ENCODE results near the gene TAS2R60. TPM values are rescaled to one million over a fixed set of nuclear protein-coding genes. Genes with fewer than 3 reads are reported as not detected.
"Not testable (repeated sequence)": the region's sequence is repeated elsewhere in the genome, so short reads cannot be mapped to it uniquely, and the experiment has no call there.

Gene TAS2R60
- total RNA-seq, 4 donors from 2014 or later: 1.3 TPM; not detected in 3

DNA sequence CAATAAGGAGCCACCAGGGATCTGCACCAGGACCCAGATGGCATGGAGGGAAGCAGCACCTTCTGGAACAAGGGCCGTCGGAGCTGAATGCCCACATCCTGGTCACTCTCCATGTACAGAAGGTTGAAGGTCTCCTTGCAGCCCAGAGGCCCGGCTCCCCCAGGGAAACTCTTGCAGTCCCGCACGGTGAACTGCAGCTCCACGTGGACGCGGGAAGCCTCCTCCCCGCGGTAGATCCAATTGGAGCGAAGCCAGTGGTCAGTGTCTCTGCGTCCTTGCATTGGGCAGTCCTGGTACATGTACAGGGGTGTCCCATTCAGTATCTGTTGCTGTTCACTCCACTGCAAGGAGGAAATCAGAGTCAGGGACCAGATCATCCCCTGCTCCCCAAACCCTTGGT, 42.0 kb upstream of the TAS2R60 start:
- TF ChIP-seq POLR2A (IDR thresholded peaks at IDR 0.05): no peak
- TF ChIP-seq, protein P1, sequence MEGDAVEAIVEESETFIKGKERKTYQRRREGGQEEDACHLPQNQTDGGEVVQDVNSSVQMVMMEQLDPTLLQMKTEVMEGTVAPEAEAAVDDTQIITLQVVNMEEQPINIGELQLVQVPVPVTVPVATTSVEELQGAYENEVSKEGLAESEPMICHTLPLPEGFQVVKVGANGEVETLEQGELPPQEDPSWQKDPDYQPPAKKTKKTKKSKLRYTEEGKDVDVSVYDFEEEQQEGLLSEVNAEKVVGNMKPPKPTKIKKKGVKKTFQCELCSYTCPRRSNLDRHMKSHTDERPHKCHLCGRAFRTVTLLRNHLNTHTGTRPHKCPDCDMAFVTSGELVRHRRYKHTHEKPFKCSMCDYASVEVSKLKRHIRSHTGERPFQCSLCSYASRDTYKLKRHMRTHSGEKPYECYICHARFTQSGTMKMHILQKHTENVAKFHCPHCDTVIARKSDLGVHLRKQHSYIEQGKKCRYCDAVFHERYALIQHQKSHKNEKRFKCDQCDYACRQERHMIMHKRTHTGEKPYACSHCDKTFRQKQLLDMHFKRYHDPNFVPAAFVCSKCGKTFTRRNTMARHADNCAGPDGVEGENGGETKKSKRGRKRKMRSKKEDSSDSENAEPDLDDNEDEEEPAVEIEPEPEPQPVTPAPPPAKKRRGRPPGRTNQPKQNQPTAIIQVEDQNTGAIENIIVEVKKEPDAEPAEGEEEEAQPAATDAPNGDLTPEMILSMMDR (IDR thresholded peaks at IDR 0.05): no peak
- Histone ChIP-seq H3K4me1 (peaks cover 0 to 19% (median 0%) of the 10 kb centered on the region in 4 donors), H3K4me3 (no peak overlapping the region), H3K36me3 (peaks cover 0 to 30% (median 0%) of the 10 kb centered on the region in 3 donors), H3K9me3 (no peaks in the 10 kb centered on the region), H3K27ac (no peak overlapping the region), H3K27me3 (no peaks in the 10 kb centered on the region)
- peak in 2 of 3 donors; percentile 35 to 43 for DNase-seq

- not testable (repeated sequence) for H3K9me3 ChIP-seq, H3K4me3 ChIP-seq, H3K27ac ChIP-seq, H3K27me3 ChIP-seq, DNase-seq
- peaks cover 0 to 19% (median 2%) of the 10 kb centered on the region in 4 donors for H3K4me1 ChIP-seq
- peaks cover 0 to 26% (median 0%) of the 10 kb centered on the region in 3 donors for H3K36me3 ChIP-seq
These were observed 41.0 kb upstream of the TAS2R60 start for GRCh38 chr7:143402233-143402632.

- Histone ChIP-seq H3K4me1 (peaks cover 0 to 37% (median 10%) of the 10 kb centered on the region in 4 donors), H3K27me3 (no peaks in the 10 kb centered on the region), H3K27ac (no peak overlapping the region), H3K9me3 (no peaks in the 10 kb centered on the region), H3K36me3 (no peaks in the 10 kb centered on the region), H3K4me3 (no peak overlapping the region)
- no peak for TF ChIP-seq POLR2A (IDR thresholded peaks at IDR 0.05)
- TF ChIP-seq, protein P1 (IDR thresholded peaks at IDR 0.05): no peak
- DNase-seq: peak in 2 of 3 donors; percentile 10 to 57
These were observed 37.9 kb upstream of the TAS2R60 start for GRCh38 chr7:143405173-143406001.

DNA sequence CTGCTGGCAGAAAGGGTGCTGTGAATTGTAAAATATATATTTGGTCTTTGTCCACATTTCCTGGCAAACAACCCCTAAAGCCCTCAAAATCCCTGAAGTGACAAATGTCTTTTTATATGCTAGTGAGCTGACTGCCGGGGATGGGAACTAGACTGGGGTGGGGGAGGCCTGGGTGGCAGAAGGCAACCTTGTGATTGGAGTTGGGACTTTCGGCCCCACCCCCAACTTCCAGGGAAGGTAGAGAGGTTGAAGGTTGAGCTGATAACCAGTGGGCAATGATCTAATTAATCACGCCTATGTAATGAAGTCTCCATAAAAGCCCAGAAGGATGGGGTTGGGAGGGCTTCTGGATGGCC, 37.3 kb upstream of the TAS2R60 start:
- H3K27ac ChIP-seq: no peak overlapping the region
- no peaks in the 10 kb centered on the region for H3K9me3 ChIP-seq
- no peaks in the 10 kb centered on the region for H3K27me3 ChIP-seq
- DNase-seq: peak in 2 of 3 donors; percentile 8 to 58
- no peaks in the 10 kb centered on the region for H3K36me3 ChIP-seq
- H3K4me1 ChIP-seq: peaks cover 0 to 43% (median 10%) of the 10 kb centered on the region in 4 donors
- H3K4me3 ChIP-seq: no peak overlapping the region
- no peak for TF ChIP-seq POLR2A (IDR thresholded peaks at IDR 0.05)

- Histone ChIP-seq H3K36me3 (no peaks in the 10 kb centered on the region), H3K4me3 (peak overlapping the region; percentile 49 to 76 (median 67)), H3K4me1 (peaks cover 0 to 44% (median 10%) of the 10 kb centered on the region in 4 donors), H3K9me3 (no peaks in the 10 kb centered on the region), H3K27me3 (no peaks in the 10 kb centered on the region), H3K27ac (peak overlapping the region; percentile 59 to 78 (median 75))
- TF ChIP-seq, protein P1 (IDR thresholded peaks at IDR 0.05): no peak
- no peak for TF ChIP-seq POLR2A (IDR thresholded peaks at IDR 0.05)
- peak in 1 of 3 donors; percentile 55 for DNase-seq
These were observed 35.7 kb upstream of the TAS2R60 start for GRCh38 chr7:143407287-143408251.

DNA sequence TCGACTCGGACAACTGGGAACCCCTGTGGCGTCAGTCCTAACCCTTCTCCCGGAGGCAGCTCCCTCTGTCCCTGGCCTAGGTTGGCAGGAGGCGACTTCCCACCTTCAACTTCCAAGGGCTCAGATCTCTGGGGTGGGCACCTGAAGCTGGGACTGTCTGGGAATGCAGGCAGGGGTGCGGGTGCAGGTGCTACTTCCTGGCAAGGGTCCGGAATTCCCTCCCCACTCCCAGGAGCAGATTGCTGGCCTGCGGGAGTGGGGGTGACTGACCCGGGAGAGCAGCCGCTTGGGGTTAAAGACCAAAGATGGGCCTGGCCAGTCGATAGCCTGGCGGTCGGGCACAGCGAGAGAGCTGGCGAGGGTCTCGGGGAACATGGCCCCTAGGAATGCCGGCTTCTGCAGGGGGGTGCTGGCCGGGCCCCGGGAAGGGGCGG, 35.0 kb upstream of the TAS2R60 start:
- H3K27ac ChIP-seq: peak overlapping the region; percentile 59 to 78 (median 75)

More for the DNA sequence above, 35.0 kb upstream of the TAS2R60 start:
- Histone ChIP-seq H3K9me3 (no peaks in the 10 kb centered on the region), H3K27me3 (no peaks in the 10 kb centered on the region), H3K4me3 (peak overlapping the region; percentile 49 to 76 (median 67)), H3K4me1 (peaks cover 0 to 44% (median 10%) of the 10 kb centered on the region in 4 donors), H3K36me3 (no peaks in the 10 kb centered on the region)
- TF ChIP-seq POLR2A (IDR thresholded peaks at IDR 0.05): no peak
- TF ChIP-seq, protein P1 (IDR thresholded peaks at IDR 0.05): no peak
- peak in 1 of 3 donors; percentile 16 for DNase-seq

All from Peyer's patch (tissue), 4 donors.